ENCODE results near the gene OR13C8.
"Not testable (repeated sequence)": the region's sequence is repeated elsewhere in the genome, so short reads cannot be mapped to it uniquely, and the experiment has no call there.

The OR13C8 gene

GRCh38 chr9:104589626-104590025 is 20.7 kb downstream of the OR13C8 start:
- TF ChIP-seq GATA1 (IDR thresholded peaks at IDR 0.05; ENCODE audit: low read depth, low read length) (no peak), POLR2A (IDR thresholded peaks at IDR 0.05; ENCODE audit: low read length) (no peak)
- no peak for DNase-seq

DNA sequence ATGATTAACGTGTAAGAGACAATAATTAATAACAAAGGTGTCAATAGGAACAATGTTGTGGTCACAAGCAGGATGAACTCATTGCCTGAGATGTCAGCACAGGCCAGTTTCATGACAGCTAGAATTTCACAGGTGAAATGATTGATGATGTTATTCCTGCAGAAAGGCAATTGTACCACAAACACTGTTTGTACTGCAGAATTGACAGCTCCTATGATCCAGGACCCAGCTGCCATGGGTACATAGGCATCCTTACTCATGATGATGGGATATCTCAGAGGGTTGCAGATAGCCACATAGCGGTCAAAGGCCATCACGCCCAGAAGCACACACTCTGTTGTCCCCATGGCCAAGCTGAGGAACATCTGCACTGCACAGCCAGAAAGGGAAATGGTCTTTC is 29.8 kb downstream of the OR13C8 start:
- DNase-seq: not testable (repeated sequence)

- DNase-seq: not testable (repeated sequence)
Measured at GRCh38 chr9:104599313-104599712, 30.3 kb downstream of the OR13C8 start, which contains the start of gene OR13C5. Gene OR13C5, minus strand, starts transcription at chr9:104599413. Its CDS starts 0 bp downstream, at chr9:104599413.

DNA sequence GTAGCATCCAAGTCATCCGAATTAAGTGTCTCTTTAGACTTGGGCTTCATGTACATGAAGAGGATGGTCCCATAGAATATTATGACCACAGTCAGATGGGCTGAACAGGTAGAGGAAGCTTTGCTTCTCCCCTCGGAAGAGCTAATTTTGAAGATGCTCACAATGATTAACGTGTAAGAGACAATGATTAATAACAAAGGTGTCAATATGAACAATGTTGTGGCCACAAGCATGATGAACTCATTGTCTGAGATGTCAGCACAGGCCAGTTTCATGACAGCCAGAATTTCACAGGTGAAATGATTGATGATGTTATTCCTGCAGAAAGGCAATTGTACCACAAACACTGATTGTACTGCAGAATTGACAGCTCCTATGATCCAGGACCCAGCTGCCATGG is 35.8 kb downstream of the OR13C8 start:
- no peak for TF ChIP-seq POLR2A (IDR thresholded peaks at IDR 0.05; ENCODE audit: low read length)
- no peak for TF ChIP-seq GATA1 (IDR thresholded peaks at IDR 0.05; ENCODE audit: low read depth, low read length)
- DNase-seq: no peak

GRCh38 chr9:104605527-104605926 is 36.6 kb downstream of the OR13C8 start, which contains the start of gene OR13C2:
Gene OR13C2, minus strand, starts transcription at chr9:104605627. Its CDS starts 0 bp downstream, at chr9:104605627.
- not testable (repeated sequence) for DNase-seq

- no peak for TF ChIP-seq POLR2A (IDR thresholded peaks at IDR 0.05; ENCODE audit: low read length)
- DNase-seq: no peak
Measured at GRCh38 chr9:104606152-104606551, 37.2 kb downstream of the OR13C8 start.

- no peak for TF ChIP-seq GATA1 (IDR thresholded peaks at IDR 0.05; ENCODE audit: low read depth, low read length)
- no peak for TF ChIP-seq POLR2A (IDR thresholded peaks at IDR 0.05; ENCODE audit: low read length)
- no peak for DNase-seq
Measured at GRCh38 chr9:104608336-104608735, 39.4 kb downstream of the OR13C8 start.

- no peak for DNase-seq
- TF ChIP-seq POLR2A (IDR thresholded peaks at IDR 0.05; ENCODE audit: low read length) (no peak), GATA1 (IDR thresholded peaks at IDR 0.05; ENCODE audit: low read depth, low read length) (no peak)
Measured at GRCh38 chr9:104611213-104611612, 42.2 kb downstream of the OR13C8 start.

DNA sequence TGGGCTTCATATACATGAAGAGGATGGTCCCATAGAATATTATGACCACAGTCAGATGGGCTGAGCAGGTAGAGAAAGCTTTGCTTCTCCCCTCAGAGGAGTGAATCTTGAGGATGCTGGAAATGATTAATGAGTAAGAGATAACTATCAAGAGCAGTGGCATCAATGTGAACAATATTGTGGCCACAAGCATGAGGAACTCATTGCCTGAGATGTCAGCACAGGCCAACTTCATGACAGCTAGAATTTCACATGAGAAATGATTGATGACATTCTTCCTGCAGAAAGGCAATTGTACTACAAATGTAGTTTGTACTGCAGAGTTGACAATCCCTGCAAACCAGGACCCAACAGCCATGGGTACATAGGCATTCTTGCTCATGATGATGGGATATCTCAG is 48.5 kb downstream of the OR13C8 start:
- DNase-seq: no peak
- TF ChIP-seq POLR2A (IDR thresholded peaks at IDR 0.05; ENCODE audit: low read length): no peak
- no peak for TF ChIP-seq GATA1 (IDR thresholded peaks at IDR 0.05; ENCODE audit: low read depth, low read length)

DNA sequence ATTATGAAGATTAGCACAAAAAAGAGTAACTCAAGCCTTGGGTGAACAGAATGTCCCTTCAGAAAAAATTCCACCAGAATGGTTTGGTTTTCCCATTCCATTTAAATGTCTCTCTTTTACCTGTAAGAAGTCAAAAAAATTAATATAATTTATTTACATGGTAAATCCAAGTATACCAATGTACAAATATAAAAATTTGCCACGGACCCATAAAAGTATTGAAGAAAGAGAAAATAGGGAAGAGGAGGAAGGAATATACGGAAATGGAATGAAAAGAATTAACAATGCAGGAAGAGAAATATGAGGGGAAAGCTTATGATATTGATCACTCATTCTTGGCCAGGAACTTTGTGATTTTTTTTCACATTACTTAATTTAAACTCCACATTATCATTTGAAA is 49.1 kb downstream of the OR13C8 start, which contains the start of gene OR13C9:
TSS of gene OR13C9 (minus strand) at position 101 of the 400 bp plus-strand sequence. CDS start at position 101, 0 bp downstream.
- TF ChIP-seq GATA1 (IDR thresholded peaks at IDR 0.05; ENCODE audit: low read depth, low read length) (no peak), POLR2A (IDR thresholded peaks at IDR 0.05; ENCODE audit: low read length) (no peak)
- DNase-seq: no peak

Data from erythroblast (primary cell).